HG02884 (cell line): ENCODE measurements around the gene KCNH8.

ENCODE experiments used
- ATAC-seq: cut with Tn5 transposase; IDR thresholded peaks from one replicate; pipeline ENCODE4 v1.9.1; 2021; ENCODE audit warnings: mild to moderate bottlenecking, moderate library complexity; ENCODE audit not compliant: unreplicated experiment

KCNH8 gene

GRCh38 chr3:19348941-19349564 lies 200.7 kb downstream of the KCNH8 start:
- ATAC-seq: peak; percentile 51

GRCh38 chr3:19357947-19358346 lies 209.6 kb downstream of the KCNH8 start:
- ATAC-seq: no peak

- peak; percentile 7 for ATAC-seq
Observed at GRCh38 chr3:19363071-19363470, 214.8 kb downstream of the KCNH8 start.

- no peak for ATAC-seq
Observed at GRCh38 chr3:19364148-19364547, 215.8 kb downstream of the KCNH8 start.

GRCh38 chr3:19365471-19365870 lies 217.2 kb downstream of the KCNH8 start:
- ATAC-seq: no peak

- peak; percentile 93 for ATAC-seq
Observed at GRCh38 chr3:19384868-19385267, 236.6 kb downstream of the KCNH8 start.

- ATAC-seq: no peak
Observed at GRCh38 chr3:19392150-19392549, 243.8 kb downstream of the KCNH8 start.

GRCh38 chr3:19394946-19395345 lies 246.6 kb downstream of the KCNH8 start:
- ATAC-seq: no peak

GRCh38 chr3:19396726-19397125 lies 248.4 kb downstream of the KCNH8 start:
- no peak for ATAC-seq

- ATAC-seq: no peak
Observed at GRCh38 chr3:19399356-19399755, 251.0 kb downstream of the KCNH8 start.

GRCh38 chr3:19399836-19400235 lies 251.5 kb downstream of the KCNH8 start:
- no peak for ATAC-seq

GRCh38 chr3:19420159-19420558 lies 271.8 kb downstream of the KCNH8 start:
- no peak for ATAC-seq

- no peak for ATAC-seq
Observed at GRCh38 chr3:19425825-19426224, 277.5 kb downstream of the KCNH8 start.

GRCh38 chr3:19427422-19428149 lies 279.3 kb downstream of the KCNH8 start:
- no peak for ATAC-seq

- no peak for ATAC-seq
Observed at GRCh38 chr3:19428729-19429128, 280.4 kb downstream of the KCNH8 start.

- ATAC-seq: no peak
Observed at GRCh38 chr3:19432669-19433068, 284.4 kb downstream of the KCNH8 start.

- ATAC-seq: no peak
Observed at GRCh38 chr3:19436746-19437145, 288.4 kb downstream of the KCNH8 start.

GRCh38 chr3:19439944-19440343 lies 291.6 kb downstream of the KCNH8 start:
- ATAC-seq: no peak

GRCh38 chr3:19446138-19446537 lies 297.8 kb downstream of the KCNH8 start:
- no peak for ATAC-seq

- no peak for ATAC-seq
Observed at GRCh38 chr3:19446687-19447086, 298.4 kb downstream of the KCNH8 start.

- ATAC-seq: no peak
Observed at GRCh38 chr3:19455546-19455945, 307.2 kb downstream of the KCNH8 start.

GRCh38 chr3:19456738-19457137 lies 308.4 kb downstream of the KCNH8 start:
- no peak for ATAC-seq

- no peak for ATAC-seq
Observed at GRCh38 chr3:19457449-19457848, 309.1 kb downstream of the KCNH8 start.
